Ureter (tissue), 1 donor: ENCODE data around the gene POLD4. TPM values are rescaled to one million over a fixed set of nuclear protein-coding genes. Genes with fewer than 3 reads are reported as not detected.
"Not testable (repeated sequence)": the region's sequence is repeated elsewhere in the genome, so short reads cannot be mapped to it uniquely, and the experiment has no call there.

Source experiments
- DNase-seq: peaks from one replicate; pipeline ENCODE4 v3.0.0-alpha.2; 2020; ENCODE audit warnings: low spot score
- total RNA-seq: library from RNA; stranded (reverse); gene quantifications from one replicate; pipeline ENCODE4 v1.2.4, GENCODE V29; 2023
- donor health status: DM: yes; HTN: yes; CAD: no.

The POLD4 gene
- total RNA-seq, 1 donor from 2014 or later, result 57.9 TPM

DNA sequence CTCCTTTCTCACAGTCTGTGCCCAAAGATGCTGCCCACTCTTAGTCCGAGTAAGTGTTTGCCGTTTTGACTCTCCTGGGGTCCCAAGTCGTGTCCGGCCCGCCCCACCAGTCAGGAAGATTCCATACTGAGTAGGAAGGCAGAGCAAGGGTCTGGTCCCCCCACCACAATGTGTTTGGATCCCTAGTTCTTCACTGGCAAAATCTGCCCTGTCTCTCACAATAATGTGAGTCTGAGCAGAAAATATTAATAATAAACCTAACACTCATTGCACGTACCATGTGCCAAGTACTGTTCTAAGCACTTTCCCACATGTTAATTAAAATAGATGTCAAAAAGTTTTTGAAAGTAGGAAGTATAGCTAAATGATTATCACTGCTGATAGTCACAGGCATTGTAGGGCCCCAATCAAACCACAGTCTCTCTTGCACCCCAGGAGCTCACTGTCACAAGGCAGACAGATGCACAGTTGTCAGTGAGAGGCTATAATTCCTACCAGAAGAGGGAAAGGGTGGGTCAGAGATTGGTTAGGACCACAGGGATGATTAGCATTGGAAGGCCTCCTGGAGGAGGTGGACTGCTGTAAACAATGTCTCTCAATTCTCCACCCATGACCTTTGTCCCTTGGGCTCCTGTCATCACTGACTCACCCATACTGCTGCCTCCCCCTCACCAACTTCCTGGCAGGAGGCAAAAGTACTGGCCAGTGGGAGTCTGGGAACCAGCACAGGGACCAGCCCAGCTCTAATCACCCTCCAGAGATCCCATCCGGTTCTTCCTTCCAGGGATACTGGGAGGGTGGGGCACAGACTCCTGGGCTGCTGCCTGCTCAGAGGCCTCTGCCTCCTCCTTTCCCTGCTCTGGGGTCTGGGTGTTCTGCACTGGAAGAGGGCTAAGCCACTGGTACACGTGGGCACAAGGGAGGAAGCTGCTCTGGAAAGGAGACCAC lies 1.0 kb upstream of the POLD4 start:
- peak; percentile 68 for DNase-seq

DNA sequence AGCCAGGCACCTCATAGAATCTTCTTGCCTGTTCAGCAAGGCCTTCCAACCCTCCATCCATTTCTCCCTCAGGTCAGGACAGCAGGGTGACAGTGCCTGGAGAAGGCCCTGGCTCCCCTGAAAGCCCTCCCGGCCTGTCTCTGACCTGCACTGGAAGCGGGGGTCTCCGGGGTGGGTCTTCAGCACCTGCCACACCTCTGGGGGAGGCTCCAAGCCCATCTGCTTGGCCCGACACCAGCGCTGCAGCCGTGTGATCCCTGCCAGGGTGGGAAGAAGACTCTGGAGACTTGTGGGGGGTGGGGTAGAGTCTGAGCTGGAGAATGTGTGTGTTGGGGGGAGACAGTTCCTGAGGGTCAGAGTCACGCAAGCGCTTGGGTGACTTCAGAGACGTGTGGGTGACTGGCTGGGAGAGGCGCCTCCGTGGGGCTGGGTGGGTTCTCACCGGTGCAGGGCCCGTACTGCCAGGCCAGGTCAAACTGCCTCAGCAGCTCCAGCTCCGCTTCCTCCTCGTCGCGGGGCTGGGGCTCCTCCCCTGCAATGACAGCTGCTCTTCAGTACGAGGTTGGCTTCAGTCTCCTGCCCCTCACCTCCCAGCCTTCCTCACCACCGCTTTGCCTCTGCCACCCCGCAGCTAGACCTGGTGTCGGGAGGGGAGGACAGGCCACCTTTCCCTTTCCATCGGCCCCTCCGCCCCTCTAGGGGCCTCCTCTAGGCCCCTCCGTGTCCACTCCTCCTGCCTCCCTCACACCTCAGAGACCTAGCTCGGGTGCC lies 615 bp downstream of the POLD4 start:
- DNase-seq, result peak; percentile 65

DNA sequence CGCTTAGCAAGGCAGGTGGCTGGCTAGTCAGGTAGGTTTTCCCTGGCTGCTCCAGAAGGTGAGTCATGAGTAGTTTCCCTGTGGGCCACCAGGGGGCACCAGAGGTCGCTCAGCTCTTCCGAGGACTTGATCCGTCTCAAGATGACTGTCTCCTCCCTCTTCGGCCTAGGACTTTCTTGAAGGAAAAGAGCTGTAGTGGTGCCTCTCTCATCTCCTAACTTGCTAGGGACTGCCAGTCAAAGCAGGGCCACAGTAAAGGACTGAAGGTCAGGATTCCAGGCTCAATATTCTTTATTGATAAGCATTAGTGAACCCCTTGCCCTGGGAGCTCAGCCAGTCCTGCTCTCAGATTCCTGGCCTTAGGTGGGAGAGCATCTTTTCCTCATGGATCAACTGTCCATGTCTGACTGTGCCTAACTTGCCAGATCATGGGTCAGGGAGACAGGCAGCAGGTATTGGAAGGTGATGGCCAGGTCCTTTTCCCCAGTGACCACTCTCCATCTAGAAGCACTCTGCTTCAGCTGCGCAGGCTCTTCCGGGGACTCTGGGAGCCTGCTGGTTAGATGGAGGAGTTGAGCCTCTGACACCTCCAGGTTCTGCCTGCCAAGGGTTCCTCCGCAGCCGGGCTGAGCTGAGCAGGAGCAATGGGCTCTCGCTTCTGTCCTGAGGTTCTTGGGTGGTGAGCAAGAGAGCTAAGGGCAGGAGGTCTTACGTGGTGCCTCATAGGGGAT lies 1.9 kb downstream of the POLD4 start:
- DNase-seq, result peak; percentile 76

DNA sequence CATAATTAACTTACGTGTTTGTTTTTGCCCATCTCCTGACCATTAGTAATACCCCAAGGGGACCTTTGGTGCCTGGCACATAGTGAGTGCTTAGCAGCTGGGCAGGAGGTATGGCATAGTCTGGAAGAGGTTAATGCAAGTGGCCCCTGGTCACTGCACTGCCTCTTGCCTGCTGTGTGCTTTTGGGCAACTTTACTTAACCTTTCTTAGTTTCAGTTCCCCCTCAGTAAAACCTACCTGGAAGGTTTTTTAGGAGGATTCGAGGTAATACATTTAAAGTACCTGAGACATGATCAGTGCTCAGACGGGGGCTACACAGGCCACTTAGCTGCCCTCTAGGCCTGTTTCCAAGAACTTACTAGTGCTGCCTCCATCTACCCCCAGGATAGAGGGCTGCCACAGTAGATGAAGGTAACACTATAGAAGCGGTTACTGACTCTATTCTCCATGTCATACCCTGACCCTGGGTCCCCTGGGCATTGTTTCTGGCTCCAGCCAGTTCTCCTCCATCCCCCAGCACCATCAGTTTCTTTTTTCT lies 3.3 kb downstream of the POLD4 start:
- DNase-seq, result no peak

DNA sequence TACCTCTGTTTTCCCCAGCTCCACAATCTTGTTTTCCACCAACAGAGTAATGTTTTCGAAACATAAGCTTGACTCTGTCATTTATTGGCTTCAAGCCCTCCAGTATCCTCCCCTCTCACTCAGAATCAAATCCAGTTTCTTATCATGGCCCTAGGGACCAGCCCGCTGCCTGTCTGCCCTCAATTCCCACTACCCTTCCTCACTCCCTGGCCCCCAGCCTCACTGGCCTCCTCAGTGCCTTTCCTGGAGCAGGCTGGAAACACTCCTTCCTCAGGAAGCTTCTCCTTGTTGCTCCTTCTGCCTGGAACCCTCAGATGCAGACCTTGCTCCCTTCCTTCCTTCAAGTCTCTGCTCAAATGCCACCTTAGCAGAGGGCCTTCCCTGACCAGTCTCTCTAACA lies 3.9 kb downstream of the POLD4 start:
- no peak for DNase-seq

DNA sequence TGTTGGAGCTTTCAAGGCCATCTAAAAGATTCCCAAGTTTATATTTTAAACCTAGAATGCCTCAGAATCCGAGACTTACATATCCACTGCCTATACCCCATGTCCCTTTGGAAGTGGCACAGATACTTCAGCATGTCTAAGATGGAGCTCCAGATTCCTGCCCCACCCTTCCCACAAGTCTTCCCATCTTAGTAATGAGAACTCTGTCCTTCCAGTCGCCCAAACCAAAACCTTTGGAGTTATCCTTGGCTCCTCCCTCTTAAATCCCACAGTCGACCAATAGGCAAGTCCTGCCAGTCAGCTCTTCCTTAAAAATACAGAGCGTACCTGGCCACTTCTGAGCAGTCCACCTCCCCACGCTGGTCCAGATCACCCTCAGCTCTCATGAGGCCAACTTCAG lies 4.3 kb downstream of the POLD4 start:
- DNase-seq, result no peak

DNA sequence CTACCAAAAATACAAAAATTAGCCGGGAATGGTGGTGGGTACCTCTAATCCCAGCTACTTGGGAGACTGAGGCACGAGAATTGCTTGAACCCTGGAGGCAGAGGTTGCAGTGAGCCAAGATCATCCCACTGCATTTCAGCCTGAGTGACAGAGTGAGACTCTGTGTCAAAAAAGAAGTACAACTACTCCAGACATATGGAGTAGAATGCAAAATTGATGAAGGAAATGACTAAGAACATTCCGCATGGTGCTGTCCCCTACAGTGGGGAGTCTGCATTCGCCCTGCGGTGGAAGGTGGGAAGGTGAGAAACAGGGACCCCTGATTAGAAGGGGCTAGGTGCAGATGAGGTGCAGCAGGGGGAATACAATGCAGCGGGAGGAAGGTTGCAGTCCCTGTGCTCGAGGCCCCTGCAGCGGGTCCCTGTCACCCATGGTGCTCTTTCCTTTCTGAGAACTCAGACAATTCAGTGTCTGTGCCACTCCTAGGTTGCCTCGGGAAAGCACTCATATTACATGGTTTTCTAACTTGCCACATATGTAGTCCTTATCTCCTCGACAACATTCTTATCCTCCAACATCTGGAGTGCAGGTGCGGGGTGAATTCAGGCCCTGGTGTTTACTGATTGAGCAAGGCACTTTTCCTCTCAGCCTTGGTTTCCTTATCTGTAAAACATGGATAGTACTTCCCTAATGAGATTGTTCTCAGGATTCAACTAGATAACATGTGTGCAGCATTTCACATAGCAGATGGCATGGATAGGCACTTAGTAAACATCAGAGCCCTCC lies 5.2 kb downstream of the POLD4 start:
- DNase-seq, result no peak

DNA sequence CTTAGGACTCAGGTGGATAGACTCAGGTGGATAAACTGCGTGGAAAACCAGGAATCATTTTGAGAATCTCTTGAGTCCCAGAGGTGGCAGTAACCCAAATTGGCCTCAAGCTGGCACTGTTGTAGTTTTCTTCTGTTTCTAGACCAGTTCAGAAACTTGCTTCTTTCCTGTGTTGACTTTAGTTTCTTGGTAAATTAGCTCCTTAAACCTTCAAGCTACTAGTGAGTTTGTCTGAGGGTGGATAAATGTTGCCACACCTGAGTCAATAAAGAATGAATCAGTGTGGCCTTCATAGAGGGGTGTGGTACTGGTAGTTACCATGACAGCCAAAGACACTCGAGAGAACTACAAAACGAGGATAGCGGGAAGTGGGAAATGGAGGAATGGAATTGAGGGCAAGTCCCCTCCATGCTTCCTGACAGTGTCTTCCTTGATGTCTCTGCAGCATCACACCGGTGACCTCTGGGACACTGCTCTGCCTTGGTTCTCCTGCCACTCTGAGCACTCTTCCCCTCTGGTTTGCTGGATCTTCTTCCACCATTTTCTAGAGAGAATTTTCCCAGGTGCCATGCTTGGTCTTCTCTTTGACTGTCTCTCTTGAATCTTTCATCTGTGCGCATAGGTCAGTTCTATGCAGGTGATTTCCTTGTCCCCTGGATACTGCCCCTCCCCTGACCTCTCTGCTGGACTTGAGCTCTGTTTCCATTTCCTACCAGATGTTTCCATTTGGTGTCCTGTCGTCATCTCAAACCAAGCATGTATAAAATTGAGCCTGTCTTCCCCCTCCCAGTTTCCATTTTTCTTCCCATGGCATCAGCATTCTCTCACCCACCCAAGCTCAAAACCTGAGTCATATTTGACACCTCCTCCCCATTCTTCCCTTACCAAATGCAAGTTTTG lies 7.2 kb downstream of the POLD4 start:
- no peak for DNase-seq

DNA sequence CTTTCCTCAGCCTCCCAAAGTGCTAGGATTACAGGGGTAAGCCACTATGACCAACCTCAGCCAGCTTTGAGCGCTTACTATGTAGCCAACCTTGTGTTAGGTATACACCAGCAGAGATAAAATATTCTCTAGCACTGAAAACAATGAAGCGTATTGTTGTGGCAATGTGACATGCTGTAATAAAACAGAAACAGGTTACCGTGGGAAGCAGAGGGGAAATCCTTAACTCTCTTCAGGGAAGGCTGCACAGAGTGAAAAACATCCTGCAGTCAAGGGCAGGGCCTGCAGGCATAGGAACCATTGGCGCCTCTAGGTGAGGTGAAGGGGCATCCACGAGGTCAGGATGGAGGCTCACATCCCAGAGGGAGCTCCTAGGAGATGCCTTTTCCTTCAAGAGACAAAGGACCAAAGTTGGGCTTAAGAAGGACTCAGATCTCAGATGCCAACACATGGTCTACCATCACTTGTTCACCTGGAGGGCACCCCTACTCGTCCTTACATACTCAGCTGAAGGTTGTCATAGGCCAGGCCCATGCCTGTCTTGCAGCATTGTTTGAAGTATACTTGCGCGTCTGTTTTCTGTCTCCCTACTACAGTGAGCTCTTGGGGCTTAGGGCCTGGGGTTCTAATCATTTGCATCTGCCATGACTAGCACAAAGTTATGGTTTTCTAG lies 8.0 kb downstream of the POLD4 start:
- no peak for DNase-seq

DNA sequence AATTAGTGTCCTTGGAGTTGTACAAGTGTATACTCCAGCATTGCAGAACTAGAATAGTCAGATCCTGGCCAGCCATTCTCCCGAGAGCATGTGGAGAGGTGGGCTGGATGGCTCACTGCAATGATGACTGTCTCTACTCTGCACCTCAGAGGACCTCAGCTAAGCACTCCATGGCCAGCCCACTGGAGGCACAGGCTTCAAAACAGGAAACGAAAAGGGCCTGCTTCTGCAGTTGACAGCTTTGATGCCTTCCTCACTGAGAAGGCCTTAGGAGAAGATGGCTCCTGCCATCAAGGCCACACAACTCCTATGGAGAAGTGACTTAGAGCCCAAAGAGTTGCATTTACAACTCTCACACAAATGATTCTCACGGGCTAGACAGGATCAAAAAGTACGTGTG lies 9.1 kb downstream of the POLD4 start:
- no peak for DNase-seq

DNA sequence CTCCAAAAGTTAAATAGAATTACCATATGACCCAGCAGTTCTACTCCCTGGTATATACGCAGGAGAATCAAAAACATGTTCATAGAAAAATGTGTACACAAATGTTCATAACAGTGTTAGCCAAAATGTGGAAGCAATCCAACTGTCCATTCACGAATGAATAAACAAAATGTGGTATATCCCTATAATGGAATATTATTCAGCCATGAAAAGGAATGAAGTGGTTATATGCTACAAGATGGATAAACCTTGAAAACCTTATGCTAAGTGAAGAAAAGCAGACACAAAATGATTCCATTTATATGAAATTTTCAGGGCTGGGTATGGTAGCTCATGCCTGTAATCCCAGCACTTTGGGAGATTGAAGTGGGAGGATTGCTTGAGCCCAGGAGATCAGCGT lies 16.1 kb downstream of the POLD4 start:
- DNase-seq, result no peak

DNA sequence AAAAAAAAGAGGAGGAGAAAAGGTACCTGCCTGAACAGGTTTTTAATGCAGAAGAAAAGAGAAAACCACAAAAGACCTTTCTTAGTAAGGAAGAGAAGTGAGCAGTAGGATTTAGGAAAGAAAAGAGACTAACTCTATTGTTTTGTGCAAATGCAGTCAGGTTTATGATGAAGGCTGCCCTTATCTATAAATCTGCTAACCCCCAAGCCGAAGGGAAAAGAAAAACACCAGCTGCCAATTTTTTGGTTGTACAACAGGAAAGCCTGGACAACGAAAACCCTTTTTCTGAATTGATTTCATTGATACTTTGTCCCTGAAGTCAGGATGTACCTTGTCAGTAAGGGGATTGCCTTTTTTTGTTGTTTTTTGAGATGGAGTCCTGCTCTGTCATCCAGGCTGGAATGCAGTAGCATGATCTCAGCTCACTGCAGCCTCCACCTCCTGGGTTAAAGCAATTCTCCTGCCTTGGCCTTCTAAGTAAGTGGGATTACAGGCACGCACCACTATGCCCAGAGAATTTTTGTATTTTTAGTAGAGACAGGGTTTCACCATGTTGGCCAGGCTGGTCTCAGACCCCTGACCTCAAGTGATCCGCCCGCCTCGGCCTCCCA lies 21.2 kb downstream of the POLD4 start:
- no peak for DNase-seq

DNA sequence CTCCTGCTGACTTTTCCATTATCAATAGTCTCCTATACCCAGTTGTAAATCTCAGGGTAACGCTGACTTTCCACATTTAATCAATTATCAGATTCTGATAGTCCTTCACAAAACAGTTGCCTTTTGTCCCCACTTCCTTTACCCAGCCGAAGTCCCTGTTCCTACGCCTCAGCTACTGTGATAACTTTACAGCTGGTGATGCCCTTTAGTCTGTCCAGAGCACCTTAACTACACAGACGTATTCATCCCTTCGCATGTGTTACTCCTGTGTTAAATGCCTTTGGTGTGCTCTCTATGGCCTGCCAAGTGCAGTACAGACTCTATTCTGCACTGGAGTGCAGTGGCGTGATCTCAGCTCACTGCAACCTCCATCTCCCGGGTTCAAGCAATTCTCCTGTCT lies 29.8 kb downstream of the POLD4 start:
- no peak for DNase-seq

DNA sequence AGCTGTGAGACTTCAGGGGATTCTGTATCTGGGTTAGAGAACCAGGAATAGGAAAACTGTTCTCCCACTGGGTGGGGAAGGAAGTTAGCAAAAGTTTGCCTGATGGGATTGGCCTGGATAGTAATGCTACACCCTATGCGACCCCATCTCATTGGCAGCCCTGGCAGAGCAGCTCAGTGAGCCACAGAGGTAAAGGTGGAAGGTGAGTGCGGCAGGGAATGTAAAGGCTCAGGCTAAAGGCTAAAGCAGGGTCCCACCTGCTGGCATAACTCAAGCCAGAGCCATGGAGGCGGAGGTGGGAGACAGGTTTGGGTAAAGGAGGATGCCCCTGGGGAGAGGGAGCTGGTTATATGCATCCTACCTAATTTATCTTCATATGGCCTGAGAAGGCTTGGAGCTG lies 31.3 kb downstream of the POLD4 start:
- no peak for DNase-seq

DNA sequence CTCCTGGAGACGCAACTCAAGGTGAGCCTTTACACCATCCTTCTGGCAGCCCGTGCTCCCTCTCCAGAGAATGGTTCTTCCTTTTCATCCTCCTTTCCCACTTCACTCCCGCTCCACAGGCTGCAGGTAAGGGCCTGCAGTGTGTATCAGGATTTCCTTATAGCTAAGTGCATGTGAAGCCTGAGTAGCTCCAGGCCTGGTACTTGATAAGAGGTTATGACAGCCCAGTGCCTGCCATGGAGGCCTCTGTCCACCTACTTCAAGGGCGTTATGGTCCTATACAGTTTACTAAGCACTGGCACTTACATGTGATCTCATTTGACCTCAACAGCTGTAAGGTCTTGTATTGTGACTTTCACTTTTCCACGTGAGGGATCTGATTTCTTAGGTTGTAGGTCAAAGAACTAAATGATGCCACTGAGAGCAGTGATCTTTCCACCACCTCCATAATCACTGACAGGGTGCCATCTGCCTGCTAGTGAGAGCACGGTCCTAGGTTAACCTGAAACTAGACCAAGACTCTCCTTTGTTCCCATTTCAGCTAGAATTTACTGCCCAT lies 32.0 kb downstream of the POLD4 start:
- DNase-seq, result no peak

DNA sequence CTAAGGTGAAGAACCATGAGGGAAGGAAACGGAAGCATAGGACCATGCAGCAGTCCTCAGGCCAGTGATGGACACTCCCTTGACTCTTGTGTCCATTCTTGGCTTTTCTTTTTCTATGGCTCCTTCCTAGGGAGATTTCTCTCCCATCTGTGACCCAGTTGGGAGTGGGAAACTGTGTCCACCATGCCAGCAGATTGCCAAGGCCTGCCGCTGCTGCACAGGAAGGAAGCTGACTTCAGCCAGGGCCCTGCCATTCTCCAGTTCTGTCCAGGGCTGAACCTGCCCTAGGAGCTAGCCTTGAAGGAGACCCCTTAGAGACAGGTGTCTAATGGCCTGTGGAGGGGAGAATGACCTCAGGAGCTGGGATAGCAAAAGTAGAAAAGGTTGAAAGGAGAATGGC lies 32.7 kb downstream of the POLD4 start:
- no peak for DNase-seq

DNA sequence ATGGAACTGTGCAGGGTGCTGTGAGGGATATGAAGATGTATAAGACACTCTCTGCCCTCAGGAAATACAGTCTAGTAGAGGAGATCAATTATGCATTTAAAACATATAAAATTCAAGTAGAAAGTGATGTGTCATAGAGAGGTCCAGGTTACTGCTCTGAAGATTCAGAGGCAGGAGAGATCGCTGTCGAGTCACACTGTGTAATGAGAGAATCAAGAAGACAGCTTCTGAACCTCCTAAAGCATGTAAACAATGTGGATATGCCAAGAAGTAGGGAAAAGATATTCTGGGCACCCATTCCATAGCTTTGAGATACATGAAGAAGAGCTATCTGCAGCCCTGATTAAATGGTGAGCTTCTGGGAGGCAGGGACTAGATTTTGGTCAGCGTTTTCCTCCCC lies 33.3 kb downstream of the POLD4 start:
- no peak for DNase-seq

DNA sequence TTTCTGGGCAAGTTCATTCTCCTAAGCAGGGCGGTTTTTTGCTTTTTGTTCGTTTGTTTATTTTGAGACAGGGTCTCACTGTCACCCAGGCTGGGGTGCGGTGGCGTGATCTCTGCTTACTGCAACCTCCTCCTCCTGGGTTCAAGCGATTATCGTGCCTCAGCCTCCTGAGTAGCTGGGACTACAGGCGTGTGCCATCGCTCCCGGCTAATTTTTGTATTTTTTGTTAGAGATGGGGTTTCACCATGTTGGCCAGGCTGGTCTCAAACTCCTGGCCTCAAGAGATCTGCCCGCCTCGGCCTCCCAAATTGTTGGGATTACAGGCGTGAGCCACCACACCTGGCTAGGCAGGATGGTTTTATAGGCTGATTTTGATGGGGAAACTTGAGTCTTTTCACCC lies 34.5 kb downstream of the POLD4 start:
- not testable (repeated sequence) for DNase-seq
